Heart right ventricle (tissue), 16 donors: ENCODE measurements around the gene KIF1B. TPM values are rescaled to one million over a fixed set of nuclear protein-coding genes. Genes with fewer than 3 reads are reported as not detected.

Experiments
- ATAC-seq, 8 donors: fragments of 200-7000 bp; cut with Tn5 transposase; one replicate each; pipeline ENCODE4 v1.9.1; 2020; ENCODE audit warnings: mild to moderate bottlenecking in 8 of 8, moderate library complexity in 8 of 8, moderate number of reproducible peaks in 1 of 8
- DNase-seq, 2 donors: peaks; one replicate each; pipeline ENCODE4 v3.0.0-alpha.2; 2020
- H3K27ac ChIP-seq, 10 donors: fragments of 200-600 bp; sonication (generic) in 2 of 10; one replicate each; pipeline versions ENCODE4 v1.5.0 to v1.8.0; 2020 to 2022; ENCODE audit warnings: mild to moderate bottlenecking in 3 of 10
- H3K27me3 ChIP-seq, 7 donors: fragments of 200-600 bp; one replicate each; pipeline ENCODE4 v1.8.0; 2021 to 2022; ENCODE audit warnings: mild to moderate bottlenecking in 2 of 7
- H3K36me3 ChIP-seq, 9 donors: fragments of 200-600 bp; sonication (generic) in 1 of 9; one replicate each; pipeline versions ENCODE4 v1.5.0 to v1.8.0; 2020 to 2022; ENCODE audit warnings: mild to moderate bottlenecking in 2 of 9
- H3K4me1 ChIP-seq, 9 donors: fragments of 200-600 bp; sonication (generic) in 1 of 9; one replicate each; pipeline versions ENCODE4 v1.5.0 to v1.8.0; 2020 to 2022; ENCODE audit warnings: mild to moderate bottlenecking in 4 of 9
- H3K4me3 ChIP-seq, 10 donors: fragments of 200-600 bp; sonication (generic) in 2 of 10; one replicate each; pipeline versions ENCODE4 v1.5.0 to v1.8.0; 2020 to 2022; ENCODE audit warnings: mild to moderate bottlenecking in 7 of 10, moderate library complexity in 2 of 10
- H3K9me3 ChIP-seq, 11 donors: fragments of 200-600 bp in 10 of 11; sonication (generic) in 2 of 11; one replicate each; pipeline versions ENCODE4 v1.5.0 to v1.8.0; 2013 to 2022; ENCODE audit warnings: mild to moderate bottlenecking in 2 of 11, control low read depth in 1 of 11, moderate library complexity in 1 of 11
- CTCF ChIP-seq, 9 donors: fragments of 200-600 bp; sonication (generic) in 2 of 9; IDR thresholded peaks; one replicate each; pipeline versions ENCODE4 v1.5.0 to v1.8.0; 2021 to 2022; ENCODE audit warnings: antibody characterized with exemption in 9 of 9, mild to moderate bottlenecking in 5 of 9, moderate library complexity in 1 of 9
- WGBS, 2 donors: extraction: QIAGEN DNeasy Blood & Tissue Kit; methylation state at CpG; one replicate each; pipeline ENCODE4 v1.1.7; 2013; ENCODE audit warnings: inconsistent platforms in 1 of 2; 5-methylcytosine and 5-hydroxymethylcytosine counted together
- intact Hi-C, 10 donors: fragments of 100-400 bp; cut with DNase I; formaldehyde crosslinking; loops; one replicate each; pipeline versions ENCODE4 v1.11.1 to v1.14.2; 2022
- polyA plus RNA-seq, 2 donors: library from polyadenylated mRNA; stranded (reverse); fragments of 200-250 nt; gene quantifications; one replicate each; pipeline ENCODE4 v1.2.3, GENCODE V29; 2013
- total RNA-seq, 10 donors: library from RNA; stranded (reverse); fragmentation: NEBNext Ultra II Directional in 3 of 10; extraction: Animal tissue kit (Norgen Biotek cat#: 25700) in 3 of 10; gene quantifications; one replicate each; pipeline versions ENCODE4 v1.2.1 to v1.2.4, GENCODE V29; 2021 to 2023
- donor health status: Arrhythmogenic right ventricular cardiomyopathy.
- donor health status: ischemic (EF 13 %, LVEDD 7.1; RV severe dilation, severe dysfunction).
- donor health status: healthy with polysubstance abuse.
- donor health status: DM: no; HTN: yes; CAD: no.
- donor health status: DM: no; HTN: no; CAD: no.
- donor health status: ischemic (EF 25% LVEDD 6.9; RV normal size, moderate dysfunction).
- donor health status: ischemic (EF 25% LVEDD 5.7; RV mildly dilated, moderate dysfunction).
- donor health status: healthy.
- donor health status: DM: yes; HTN: yes; CAD: no.
- donor health status: Ischemic cardiomyopathy.
- donor health status: ischemic (EF 35%, LVEDD 5.7; RV mildly dilated, moderate dysfunction).
- donor health status: nonischemic (EF 11% LVEDD 7.7; RV severe dilation, severe dysfunction).
- donor health status: DM: yes; HTN: yes; CAD: no.
- donor health status: PGD.
- donor health status: ischemic (EF 29% LVEDD 5.4; RV normal size, mild dysfunction).
- donor health status: nonischemic (EF 23%, LVEDD 6.1; RV moderate dilation, normal function).

The KIF1B gene
- total and polyA plus RNA-seq, 12 donors = 21.6 to 107 (median 87.5) TPM

DNA sequence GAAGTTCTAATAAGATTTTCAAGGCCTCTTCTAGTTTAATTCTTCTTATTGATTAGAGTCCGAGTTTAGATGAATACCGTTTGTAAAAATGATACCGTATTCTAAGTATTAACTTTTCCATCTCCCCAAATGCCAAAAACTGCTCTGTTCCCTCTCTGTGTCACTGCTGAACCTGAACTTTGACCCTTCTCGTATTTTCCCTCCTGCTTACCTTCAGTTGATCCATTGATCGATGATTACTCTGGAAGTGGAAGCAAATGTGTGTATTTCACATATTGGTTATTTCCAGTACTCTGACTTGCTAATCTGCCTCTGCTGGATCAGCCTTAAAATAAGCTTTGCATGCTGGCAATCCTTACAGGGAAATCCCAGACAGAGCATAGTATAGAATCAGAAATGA, 68.5 kb downstream of the KIF1B start:
- no peaks in the 10 kb centered on the region for H3K27me3 ChIP-seq
- intact Hi-C loops = loop anchor here in 1 of 10 donors (10.0 kb wide), 1 partner anchor 64 kb away; the partner anchor contains the start of gene KIF1B
- TF ChIP-seq CTCF (IDR thresholded peaks at IDR 0.05) = no peak
- ATAC-seq (no peak), DNase-seq (no peak)
- no peaks in the 10 kb centered on the region for H3K9me3 ChIP-seq
- peaks cover 0 to 98% (median 54%) of the 10 kb centered on the region in 9 donors for H3K36me3 ChIP-seq
- WGBS, 2 donors = 92 to 93% methylated on average over 5 of the region's 5 CpGs
- H3K27ac ChIP-seq = no peak overlapping the region
- H3K4me3 ChIP-seq = no peak overlapping the region
- H3K4me1 ChIP-seq = peaks cover 0 to 12% (median 5%) of the 10 kb centered on the region in 9 donors

- DNase-seq = no peak
- Histone ChIP-seq H3K4me1 (peaks cover 0 to 24% (median 12%) of the 10 kb centered on the region in 9 donors), H3K27me3 (no peaks in the 10 kb centered on the region), H3K27ac (no peak overlapping the region), H3K36me3 (peaks cover 0 to 100% (median 56%) of the 10 kb centered on the region in 9 donors), H3K9me3 (no peaks in the 10 kb centered on the region), H3K4me3 (no peak overlapping the region)
- no peak for ATAC-seq
- TF ChIP-seq CTCF (IDR thresholded peaks at IDR 0.05) = no peak
- intact Hi-C loops = loop anchor here in 2 of 10 donors (5.0 to 10.0 kb wide), 2 partner anchors 66 to 68 kb away; partner anchors contain the start of gene KIF1B (in 2 of the 2)
- 92 to 95% methylated on average over 3 of the region's 3 CpGs for WGBS, 2 donors
Measured at GRCh38 chr1:10280439-10281350, 70.3 kb downstream of the KIF1B start.

- Histone ChIP-seq H3K9me3 (no peaks in the 10 kb centered on the region), H3K4me1 (peaks cover 0 to 48% (median 32%) of the 10 kb centered on the region in 9 donors), H3K27ac (peak overlapping the region in 2 of 10 donors; percentile 7 to 19), H3K27me3 (no peaks in the 10 kb centered on the region), H3K36me3 (peaks cover 0 to 100% (median 42%) of the 10 kb centered on the region in 9 donors), H3K4me3 (no peak overlapping the region)
- no peak for TF ChIP-seq CTCF (IDR thresholded peaks at IDR 0.05)
- 65 to 73% methylated on average over 3 of the region's 3 CpGs for WGBS, 2 donors
- DNase-seq (no peak), ATAC-seq (no peak)
- intact Hi-C loops = loop anchor here in 2 of 10 donors (5.0 to 10.0 kb wide), 2 partner anchors 69 to 71 kb away; partner anchors contain the start of gene KIF1B (in 2 of the 2)
Measured at GRCh38 chr1:10283318-10283984, 73.1 kb downstream of the KIF1B start.

GRCh38 chr1:10286244-10286643, 75.9 kb downstream of the KIF1B start:
- H3K9me3 ChIP-seq = no peaks in the 10 kb centered on the region
- peaks cover 0 to 100% (median 34%) of the 10 kb centered on the region in 9 donors for H3K36me3 ChIP-seq
- intact Hi-C loops = loop anchor here in 3 of 10 donors (5.0 to 10.0 kb wide), 2 partner anchors 71 to 74 kb away; partner anchors contain the start of gene KIF1B (in 3 of the 3)
- peaks cover 0 to 55% (median 39%) of the 10 kb centered on the region in 9 donors for H3K4me1 ChIP-seq
- no peak for TF ChIP-seq CTCF (IDR thresholded peaks at IDR 0.05)
- H3K27me3 ChIP-seq = no peaks in the 10 kb centered on the region
- DNase-seq (peak in 1 of 2 donors; percentile 54), ATAC-seq (peak; percentile 75 to 97 (median 94))
- WGBS, 2 donors = 41 to 52% methylated on average over 3 of the region's 3 CpGs
- peak overlapping the region in 9 of 10 donors; percentile 36 to 78 (median 65) for H3K27ac ChIP-seq
- no peak overlapping the region for H3K4me3 ChIP-seq
